Thyroid gland (tissue), 4 donors: ENCODE measurements around the gene PGRMC1.

ENCODE experiments used
- POLR2A ChIP-seq, 2 donors: fragments of 450-650 bp; IDR thresholded peaks; one replicate each; pipeline ENCODE4 v1.6.1; 2017; ENCODE audit warnings: antibody characterized with exemption in 2 of 2, mild to moderate bottlenecking in 2 of 2, moderate library complexity in 1 of 2
- TF ChIP-seq, protein P1 (sequence below), 6 experiments: fragments of 200-600 bp in 3 of 6; fragments of 450-650 bp in 3 of 6; sonication (generic) in 3 of 6; IDR thresholded peaks; one replicate each; pipeline ENCODE4 v1.5.1; 2016 to 2019; ENCODE audit warnings: antibody characterized with exemption in 6 of 6, mild to moderate bottlenecking in 2 of 6, inconsistent platforms in 1 of 6, moderate library complexity in 1 of 6

DNA sequence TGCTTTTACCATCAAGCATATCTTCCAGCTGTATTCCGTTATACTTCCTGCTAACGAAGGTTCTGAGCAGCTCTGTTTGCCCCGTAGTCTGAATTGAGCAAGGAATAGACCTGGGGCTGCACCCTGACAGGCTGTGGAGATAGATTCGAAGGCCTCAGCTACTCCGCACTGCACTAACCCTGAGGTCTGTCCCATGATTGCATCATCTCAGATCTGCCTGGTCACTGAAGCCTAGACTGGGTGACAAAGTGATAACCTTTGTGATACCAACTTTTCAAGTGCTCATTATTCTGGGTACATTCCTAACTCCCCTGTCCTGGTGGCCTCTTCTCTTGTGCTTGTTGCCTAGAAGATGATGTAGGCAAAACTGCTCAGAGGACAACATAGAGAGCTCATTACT is 29.9 kb upstream of the PGRMC1 start:
- TF ChIP-seq, protein P1, sequence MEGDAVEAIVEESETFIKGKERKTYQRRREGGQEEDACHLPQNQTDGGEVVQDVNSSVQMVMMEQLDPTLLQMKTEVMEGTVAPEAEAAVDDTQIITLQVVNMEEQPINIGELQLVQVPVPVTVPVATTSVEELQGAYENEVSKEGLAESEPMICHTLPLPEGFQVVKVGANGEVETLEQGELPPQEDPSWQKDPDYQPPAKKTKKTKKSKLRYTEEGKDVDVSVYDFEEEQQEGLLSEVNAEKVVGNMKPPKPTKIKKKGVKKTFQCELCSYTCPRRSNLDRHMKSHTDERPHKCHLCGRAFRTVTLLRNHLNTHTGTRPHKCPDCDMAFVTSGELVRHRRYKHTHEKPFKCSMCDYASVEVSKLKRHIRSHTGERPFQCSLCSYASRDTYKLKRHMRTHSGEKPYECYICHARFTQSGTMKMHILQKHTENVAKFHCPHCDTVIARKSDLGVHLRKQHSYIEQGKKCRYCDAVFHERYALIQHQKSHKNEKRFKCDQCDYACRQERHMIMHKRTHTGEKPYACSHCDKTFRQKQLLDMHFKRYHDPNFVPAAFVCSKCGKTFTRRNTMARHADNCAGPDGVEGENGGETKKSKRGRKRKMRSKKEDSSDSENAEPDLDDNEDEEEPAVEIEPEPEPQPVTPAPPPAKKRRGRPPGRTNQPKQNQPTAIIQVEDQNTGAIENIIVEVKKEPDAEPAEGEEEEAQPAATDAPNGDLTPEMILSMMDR (IDR thresholded peaks at IDR 0.05): no peak
- no peak for TF ChIP-seq POLR2A (IDR thresholded peaks at IDR 0.05)
